HepG2 (cell line): ENCODE data around the gene TNFRSF6B. TPM values are rescaled to one million over a fixed set of nuclear protein-coding genes. Genes with fewer than 3 reads are reported as not detected.

Source experiments
- AKAP8 ChIP-seq: sonication (generic); formaldehyde crosslinking; IDR thresholded peaks from 2 replicates; pipeline ENCODE4 v1.5.1; 2020; ENCODE audit warnings: mild to moderate bottlenecking, missing genetic modification reagents
- DR1 ChIP-seq: sonication (generic); formaldehyde crosslinking; IDR thresholded peaks from 2 replicates; pipeline ENCODE4 v1.8.0; 2021; ENCODE audit warnings: mild to moderate bottlenecking, missing genetic modification reagents, inconsistent platforms
- SAP130 ChIP-seq: IDR thresholded peaks from 2 replicates; pipeline ENCODE4 v1.6.1; 2016; ENCODE audit warnings: low read depth
- SIN3A ChIP-seq: IDR thresholded peaks from 2 replicates; pipeline ENCODE4 v1.6.1; 2011; ENCODE audit warnings: low read depth, mild to moderate bottlenecking, control low read depth, low read length, borderline replicate concordance
- TBX2 ChIP-seq: sonication (generic); formaldehyde crosslinking; IDR thresholded peaks from 2 replicates; pipeline ENCODE4 v1.5.0; 2020; ENCODE audit warnings: missing genetic modification reagents, mild to moderate bottlenecking, borderline replicate concordance
- ZFP91 ChIP-seq: sonication (generic); formaldehyde crosslinking; IDR thresholded peaks from 2 replicates; pipeline ENCODE4 v1.9.0; 2022; ENCODE audit warnings: missing genetic modification reagents, mild to moderate bottlenecking, borderline replicate concordance
- ZNF142 ChIP-seq: sonication (generic); formaldehyde crosslinking; IDR thresholded peaks from 2 replicates; pipeline ENCODE4 v1.4.0; 2020; ENCODE audit warnings: missing genetic modification reagents
- ZNF557 ChIP-seq: sonication (generic); formaldehyde crosslinking; IDR thresholded peaks from 2 replicates; pipeline ENCODE4 v1.4.0; 2020; ENCODE audit warnings: missing genetic modification reagents
- ZNF563 ChIP-seq: sonication (generic); formaldehyde crosslinking; IDR thresholded peaks from 2 replicates; pipeline ENCODE4 v1.8.0; 2022; ENCODE audit warnings: mild to moderate bottlenecking, moderate library complexity, missing genetic modification reagents
- ZNF670 ChIP-seq: sonication (generic); formaldehyde crosslinking; IDR thresholded peaks from 2 replicates; pipeline ENCODE4 v1.8.0; 2022; ENCODE audit warnings: mild to moderate bottlenecking, missing genetic modification reagents, borderline replicate concordance
- ZNF703 ChIP-seq: sonication (generic); formaldehyde crosslinking; IDR thresholded peaks from 2 replicates; pipeline ENCODE4 v1.5.1; 2020; ENCODE audit warnings: missing genetic modification reagents, mild to moderate bottlenecking, moderate library complexity, borderline replicate concordance
- ZNF749 ChIP-seq: sonication (generic); formaldehyde crosslinking; IDR thresholded peaks from 2 replicates; pipeline ENCODE4 v1.8.0; 2022; ENCODE audit warnings: mild to moderate bottlenecking, missing genetic modification reagents, moderate library complexity, borderline replicate concordance
- ZNF773 ChIP-seq: sonication (generic); formaldehyde crosslinking; IDR thresholded peaks from 2 replicates; pipeline ENCODE4 v1.4.0; 2020; ENCODE audit warnings: missing genetic modification reagents, borderline replicate concordance
- ZSCAN9 ChIP-seq: IDR thresholded peaks from 2 replicates; pipeline ENCODE4 v1.6.1; 2016; ENCODE audit warnings: borderline replicate concordance
- polyA plus RNA-seq, 8 experiments: library from polyadenylated mRNA; depleted of rRNA in 3 of 8; stranded (reverse) in 7 of 8; unstranded in 1 of 8; fragments of >200 nt; fragmentation: Illumina TruSeq in 4 of 8; extraction: Trizol in 4 of 8; gene quantifications; 2 replicates each; pipeline versions ENCODE4 v1.2.1 to v1.2.3, GENCODE V29; 2011 to 2016; ENCODE audit warnings: low read depth in 4 of 8, missing spikeins in 1 of 8, mixed read lengths in 1 of 8; ENCODE audit not compliant: insufficient read depth in 1 of 8
- total RNA-seq, 5 experiments: library from RNA; depleted of rRNA; stranded (reverse); fragments of >200 nt; fragmentation: Illumina TruSeq; extraction: Trizol; gene quantifications; 2 replicates each; pipeline ENCODE4 v1.2.3, GENCODE V29; 2016; ENCODE audit warnings: low read depth in 1 of 5
- TF ChIP-seq, protein P1 (sequence below): sonication (generic); formaldehyde crosslinking; IDR thresholded peaks from 2 replicates; pipeline ENCODE4 v1.5.1; 2020; ENCODE audit warnings: missing genetic modification reagents, mild to moderate bottlenecking, borderline replicate concordance
- TF ChIP-seq, protein P2 (sequence below): sonication (generic); formaldehyde crosslinking; IDR thresholded peaks from 2 replicates; pipeline ENCODE4 v1.5.0; 2020; ENCODE audit warnings: missing genetic modification reagents, mild to moderate bottlenecking, borderline replicate concordance

Gene TNFRSF6B
- total and polyA plus RNA-seq, 2 of the 13 experiments (the other 11 are each of a cell fraction or from before 2014, with no cell fraction given), result 0.24 TPM; not detected in 1

GRCh38 chr20:63697357-63697867, 960 bp downstream of the TNFRSF6B start (continued):
- TF ChIP-seq, protein P1, sequence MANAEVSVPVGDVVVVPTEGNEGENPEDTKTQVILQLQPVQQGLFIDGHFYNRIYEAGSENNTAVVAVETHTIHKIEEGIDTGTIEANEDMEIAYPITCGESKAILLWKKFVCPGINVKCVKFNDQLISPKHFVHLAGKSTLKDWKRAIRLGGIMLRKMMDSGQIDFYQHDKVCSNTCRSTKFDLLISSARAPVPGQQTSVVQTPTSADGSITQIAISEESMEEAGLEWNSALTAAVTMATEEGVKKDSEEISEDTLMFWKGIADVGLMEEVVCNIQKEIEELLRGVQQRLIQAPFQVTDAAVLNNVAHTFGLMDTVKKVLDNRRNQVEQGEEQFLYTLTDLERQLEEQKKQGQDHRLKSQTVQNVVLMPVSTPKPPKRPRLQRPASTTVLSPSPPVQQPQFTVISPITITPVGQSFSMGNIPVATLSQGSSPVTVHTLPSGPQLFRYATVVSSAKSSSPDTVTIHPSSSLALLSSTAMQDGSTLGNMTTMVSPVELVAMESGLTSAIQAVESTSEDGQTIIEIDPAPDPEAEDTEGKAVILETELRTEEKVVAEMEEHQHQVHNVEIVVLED (CRISPR knock-in tag), result 0 out of 2 replicates have a peak, but pooled peaks have one; percentile 18
- TF ChIP-seq ZNF749, result peak; percentile 22; the same call in 1 of the 2 replicates
- 0 out of 2 replicates have a peak, but pooled peaks have one; percentile 8 for TF ChIP-seq ZNF563 (CRISPR knock-in tag)
- TF ChIP-seq, protein P2, sequence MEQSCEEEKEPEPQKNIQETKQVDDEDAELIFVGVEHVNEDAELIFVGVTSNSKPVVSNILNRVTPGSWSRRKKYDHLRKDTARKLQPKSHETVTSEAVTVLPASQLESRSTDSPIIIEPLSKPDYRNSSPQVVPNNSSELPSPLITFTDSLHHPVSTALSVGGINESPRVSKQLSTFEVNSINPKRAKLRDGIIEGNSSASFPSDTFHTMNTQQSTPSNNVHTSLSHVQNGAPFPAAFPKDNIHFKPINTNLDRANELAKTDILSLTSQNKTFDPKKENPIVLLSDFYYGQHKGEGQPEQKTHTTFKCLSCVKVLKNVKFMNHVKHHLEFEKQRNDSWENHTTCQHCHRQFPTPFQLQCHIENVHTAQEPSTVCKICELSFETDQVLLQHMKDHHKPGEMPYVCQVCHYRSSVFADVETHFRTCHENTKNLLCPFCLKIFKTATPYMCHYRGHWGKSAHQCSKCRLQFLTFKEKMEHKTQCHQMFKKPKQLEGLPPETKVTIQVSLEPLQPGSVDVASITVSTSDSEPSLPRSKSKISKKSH (CRISPR knock-in tag), result 0 out of 2 replicates have a peak, but pooled peaks have one; percentile 19
- TF ChIP-seq AKAP8 (CRISPR knock-in tag), result peak; percentile 22; the same call in 1 of the 2 replicates
- no peak for TF ChIP-seq ZSCAN9 (CRISPR knock-in tag)
- TF ChIP-seq ZNF557 (CRISPR knock-in tag), result no peak
- no peak for TF ChIP-seq ZNF773 (CRISPR knock-in tag)
- TF ChIP-seq DR1, result no peak
- TF ChIP-seq ZNF670 (CRISPR knock-in tag), result no peak
- TF ChIP-seq ZNF703 (CRISPR knock-in tag), result no peak; the same call in 1 of the 2 replicates
- 0 out of 2 replicates have a peak, but pooled peaks have one; percentile 3 for TF ChIP-seq TBX2
- 0 out of 2 replicates have a peak, but pooled peaks have one; percentile 6 for TF ChIP-seq SIN3A
- peak; percentile 21; the same call in 1 of the 2 replicates for TF ChIP-seq ZFP91 (CRISPR knock-in tag)
- no peak for TF ChIP-seq SAP130 (CRISPR knock-in tag)
- 0 out of 2 replicates have a peak, but pooled peaks have one; percentile 17 for TF ChIP-seq ZNF142 (CRISPR knock-in tag)
